Fibroblast of lung (primary cell): ENCODE measurements around the gene G0S2.

Experiments
- CTCF ChIP-seq, 2 donors: IDR thresholded peaks in 1 of 2; conservative IDR thresholded peaks in 1 of 2; 1 replicate in 1 of 2; 2 replicates in 1 of 2; pipeline ENCODE4 v1.5.1; 2011 to 2012; ENCODE audit warnings: low read length in 2 of 2, control low read depth in 1 of 2, inconsistent platforms in 1 of 2, low read depth in 1 of 2, mild to moderate bottlenecking in 1 of 2
- EZH2 ChIP-seq: IDR thresholded peaks from 2 replicates; pipeline ENCODE4 v1.5.1; 2012; ENCODE audit warnings: low read length, control low read depth, mild to moderate bottlenecking; ENCODE audit errors: missing control alignments

DNA sequence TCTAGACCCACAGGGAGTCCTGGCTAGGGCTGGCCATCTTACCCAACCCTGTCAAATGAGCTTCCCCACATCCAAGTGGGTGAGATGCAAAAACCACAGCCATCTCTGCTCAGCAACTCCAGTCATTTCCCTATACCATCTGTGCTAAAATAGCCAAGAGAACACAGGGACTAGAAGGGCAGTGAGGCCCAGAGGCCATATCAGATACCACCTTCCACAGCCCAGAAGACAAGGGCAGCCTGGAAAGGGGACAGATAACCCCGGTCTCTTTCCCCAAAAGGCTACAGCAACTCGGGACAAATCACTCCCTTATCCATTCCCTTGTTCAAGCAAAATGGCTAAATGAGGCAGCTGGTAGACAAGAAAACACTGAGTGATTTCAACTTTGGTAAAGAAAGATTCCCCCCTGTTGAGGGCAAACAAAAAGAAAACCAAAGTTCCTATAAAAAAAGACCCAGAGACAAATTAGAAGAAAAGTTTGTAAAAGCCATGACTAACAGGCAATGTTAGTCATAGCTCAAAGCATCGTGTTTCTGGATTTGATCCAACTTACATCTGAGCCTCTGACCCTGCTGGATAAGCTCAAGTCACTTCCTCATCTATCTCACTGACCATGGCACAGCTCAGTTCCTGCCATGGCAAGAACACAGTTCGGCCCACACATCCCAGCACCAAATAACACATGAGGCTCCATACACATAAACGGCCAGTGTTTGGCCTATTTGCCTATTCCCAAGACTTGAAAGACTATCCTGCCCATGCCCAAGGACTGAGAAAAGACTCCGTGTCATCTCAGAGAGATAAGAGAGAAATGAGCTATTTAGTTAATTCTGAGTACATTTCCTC lies 26.1 kb upstream of the G0S2 start:
- TF ChIP-seq CTCF (conservative IDR thresholded peaks at IDR 0.05 in 1 of 2, IDR thresholded peaks at IDR 0.05 in 1 of 2; ENCODE audit: low read depth in 1 of 2, low read length in 2 of 2) = no peak
- no peak for TF ChIP-seq EZH2
